SK-N-SH treated with all-trans-retinoic acid at 6 μM for 48 hours (cell line): ENCODE results near the gene E2F2.

Experiments
- ATAC-seq: fragments of 200-7000 bp; cut with Tn5 transposase; 3 replicates; pipeline ENCODE4 v1.9.1; 2020; ENCODE audit warnings: mild to moderate bottlenecking, moderate library complexity
- ARNTL ChIP-seq: fragments of 450-650 bp; formaldehyde crosslinking; IDR thresholded peaks from 2 replicates; pipeline ENCODE4 v1.5.0; 2020; ENCODE audit warnings: low read depth, mild to moderate bottlenecking, moderate library complexity, borderline replicate concordance
- BACH2 ChIP-seq: fragments of 250-450 bp; sonication (Bioruptor Pico); IDR thresholded peaks from 2 replicates; pipeline ENCODE4 v1.9.0; 2021; ENCODE audit warnings: mild to moderate bottlenecking, borderline replicate concordance
- ESRRG ChIP-seq: fragments of 250-450 bp; sonication (Bioruptor Pico); IDR thresholded peaks from 2 replicates; pipeline ENCODE4 v1.6.1; 2021; ENCODE audit warnings: mild to moderate bottlenecking
- GLIS3 ChIP-seq: fragments of 250-450 bp; sonication (Bioruptor Pico); IDR thresholded peaks from 2 replicates; pipeline ENCODE4 v1.5.0; 2020; ENCODE audit warnings: mild to moderate bottlenecking, moderate library complexity
- ISL1 ChIP-seq: fragments of 250-450 bp; sonication (Bioruptor Pico); IDR thresholded peaks from 2 replicates; pipeline ENCODE4 v2.1.2; 2022; ENCODE audit warnings: mild to moderate bottlenecking, moderate library complexity
- OSR1 ChIP-seq: fragments of 250-450 bp; sonication (Bioruptor Pico); IDR thresholded peaks from 2 replicates; pipeline ENCODE4 v1.8.0; 2022; ENCODE audit warnings: moderate library complexity, mild to moderate bottlenecking, inconsistent platforms
- POU6F1 ChIP-seq: fragments of 250-450 bp; sonication (Bioruptor Pico); IDR thresholded peaks from 2 replicates; pipeline ENCODE4 v1.8.0; 2021; ENCODE audit warnings: low read depth, mild to moderate bottlenecking, moderate library complexity, borderline replicate concordance
- PPARA ChIP-seq: fragments of 250-450 bp; sonication (Bioruptor Pico); IDR thresholded peaks from 2 replicates; pipeline ENCODE4 v1.5.0; 2020; ENCODE audit warnings: mild to moderate bottlenecking, borderline replicate concordance
- RARB ChIP-seq: fragments of 250-450 bp; sonication (Bioruptor Pico); IDR thresholded peaks from 2 replicates; pipeline ENCODE4 v1.8.0; 2021; ENCODE audit warnings: mild to moderate bottlenecking, moderate library complexity
- SNAI2 ChIP-seq: fragments of 250-450 bp; sonication (Bioruptor Pico); IDR thresholded peaks from 2 replicates; pipeline ENCODE4 v1.5.0; 2020; ENCODE audit warnings: mild to moderate bottlenecking, moderate library complexity
- TCF4 ChIP-seq: fragments of 250-450 bp; sonication (Bioruptor Pico); IDR thresholded peaks from 2 replicates; pipeline ENCODE4 v1.8.0; 2021; ENCODE audit warnings: mild to moderate bottlenecking, moderate library complexity, borderline replicate concordance
- TOX ChIP-seq: fragments of 250-450 bp; sonication (Bioruptor Pico); IDR thresholded peaks from 2 replicates; pipeline ENCODE4 v1.8.0; 2021; ENCODE audit warnings: mild to moderate bottlenecking, moderate library complexity, borderline replicate concordance
- ZC3H10 ChIP-seq: fragments of 250-450 bp; sonication (Bioruptor Pico); IDR thresholded peaks from 2 replicates; pipeline ENCODE4 v1.5.1; 2021; ENCODE audit warnings: mild to moderate bottlenecking, moderate library complexity
- ZFP3 ChIP-seq: fragments of 250-450 bp; sonication (Bioruptor Pico); IDR thresholded peaks from 2 replicates; pipeline ENCODE4 v1.5.0; 2020; ENCODE audit warnings: mild to moderate bottlenecking, moderate library complexity
- ZFP30 ChIP-seq: fragments of 450-650 bp; formaldehyde crosslinking; IDR thresholded peaks from 2 replicates; pipeline ENCODE4 v1.5.0; 2022; ENCODE audit warnings: mild to moderate bottlenecking, moderate library complexity
- ZNF565 ChIP-seq: fragments of 450-650 bp; formaldehyde crosslinking; conservative IDR thresholded peaks from 2 replicates; pipeline ENCODE4 v1.5.0; 2020; ENCODE audit warnings: low read depth, mild to moderate bottlenecking, moderate library complexity
- ZNF70 ChIP-seq: fragments of 450-650 bp; formaldehyde crosslinking; IDR thresholded peaks from 2 replicates; pipeline ENCODE4 v1.5.0; 2020; ENCODE audit warnings: mild to moderate bottlenecking, moderate library complexity
- ZNF8 ChIP-seq: fragments of 450-650 bp; formaldehyde crosslinking; IDR thresholded peaks from 2 replicates; pipeline ENCODE4 v1.5.0; 2020; ENCODE audit warnings: mild to moderate bottlenecking, moderate library complexity
- TF ChIP-seq, protein P1 (sequence below): fragments of 250-450 bp; sonication (Bioruptor Pico); IDR thresholded peaks from 2 replicates; pipeline ENCODE4 v1.5.1; 2021; ENCODE audit warnings: mild to moderate bottlenecking, moderate library complexity
- TF ChIP-seq, protein P2 (sequence below): fragments of 250-450 bp; sonication (Bioruptor Pico); IDR thresholded peaks from 2 replicates; pipeline ENCODE4 v1.8.0; 2020; ENCODE audit warnings: mild to moderate bottlenecking, moderate library complexity, borderline replicate concordance
- TF ChIP-seq, protein P3 (sequence below): fragments of 250-450 bp; sonication (Bioruptor Pico); IDR thresholded peaks from 2 replicates; pipeline ENCODE4 v1.5.0; 2020; ENCODE audit warnings: mild to moderate bottlenecking, moderate library complexity

The E2F2 gene

DNA sequence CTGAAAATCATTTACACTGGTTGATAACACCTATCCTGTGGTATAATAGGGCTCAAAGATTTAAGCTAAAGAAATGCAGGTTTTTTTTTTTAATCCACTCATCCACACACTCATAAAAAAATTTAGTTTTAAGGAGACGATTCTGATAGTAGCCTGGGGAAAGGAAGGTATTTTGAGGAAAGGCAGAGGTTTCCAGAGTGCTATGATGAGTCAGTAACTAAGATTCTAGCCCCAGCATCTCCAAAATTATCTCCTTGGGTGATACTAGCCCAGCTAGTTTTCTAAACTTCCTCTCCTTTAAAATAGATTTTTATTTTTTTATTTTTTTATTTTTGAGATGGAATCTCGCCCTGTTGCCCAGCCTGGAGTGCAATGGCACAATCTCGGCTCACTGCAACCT, 67.7 kb downstream of the E2F2 start (continued):
- TF ChIP-seq ZFP3 (CRISPR knock-in tag) (no peak), ZNF8 (CRISPR knock-in tag) (no peak), ISL1 (no peak), BACH2 (CRISPR knock-in tag) (no peak)

- TF ChIP-seq ZNF70 (CRISPR knock-in tag): no peak
- no peak for TF ChIP-seq OSR1
- no peak for TF ChIP-seq ZNF8 (CRISPR knock-in tag)
- ATAC-seq: no peak
Observed at GRCh38 chr1:23462766-23463165, 68.3 kb downstream of the E2F2 start.

DNA sequence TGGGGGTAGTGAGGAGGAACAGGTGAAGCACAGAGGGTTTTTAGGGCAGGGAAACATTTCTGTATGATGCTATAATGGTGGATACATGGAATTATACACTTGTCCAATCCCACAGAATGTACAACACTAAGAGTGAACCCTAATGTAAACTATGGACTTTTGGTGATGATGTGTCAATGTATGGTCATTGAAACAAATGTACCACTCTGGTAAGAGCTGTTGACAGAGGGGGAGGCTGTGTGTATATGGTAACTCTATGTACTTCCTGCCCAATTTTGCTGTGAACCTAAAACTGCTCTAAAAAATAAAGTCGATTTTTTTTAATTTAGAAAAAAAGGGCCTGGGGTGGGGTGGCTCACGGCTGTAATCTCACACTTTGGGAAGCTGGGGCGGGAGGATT, 70.0 kb downstream of the E2F2 start:
- TF ChIP-seq PPARA (CRISPR knock-in tag): no peak
- TF ChIP-seq, protein P1, sequence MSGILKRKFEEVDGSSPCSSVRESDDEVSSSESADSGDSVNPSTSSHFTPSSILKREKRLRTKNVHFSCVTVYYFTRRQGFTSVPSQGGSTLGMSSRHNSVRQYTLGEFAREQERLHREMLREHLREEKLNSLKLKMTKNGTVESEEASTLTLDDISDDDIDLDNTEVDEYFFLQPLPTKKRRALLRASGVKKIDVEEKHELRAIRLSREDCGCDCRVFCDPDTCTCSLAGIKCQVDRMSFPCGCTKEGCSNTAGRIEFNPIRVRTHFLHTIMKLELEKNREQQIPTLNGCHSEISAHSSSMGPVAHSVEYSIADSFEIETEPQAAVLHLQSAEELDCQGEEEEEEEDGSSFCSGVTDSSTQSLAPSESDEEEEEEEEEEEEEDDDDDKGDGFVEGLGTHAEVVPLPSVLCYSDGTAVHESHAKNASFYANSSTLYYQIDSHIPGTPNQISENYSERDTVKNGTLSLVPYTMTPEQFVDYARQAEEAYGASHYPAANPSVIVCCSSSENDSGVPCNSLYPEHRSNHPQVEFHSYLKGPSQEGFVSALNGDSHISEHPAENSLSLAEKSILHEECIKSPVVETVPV (CRISPR knock-in tag): no peak
- TF ChIP-seq RARB (CRISPR knock-in tag): no peak
- no peak for TF ChIP-seq ARNTL (CRISPR knock-in tag)
- no peak for TF ChIP-seq ISL1
- no peak for TF ChIP-seq SNAI2 (CRISPR knock-in tag)
- TF ChIP-seq GLIS3 (CRISPR knock-in tag): no peak
- no peak for TF ChIP-seq ZNF70 (CRISPR knock-in tag)
- TF ChIP-seq BACH2 (CRISPR knock-in tag): no peak
- no peak for TF ChIP-seq TOX (CRISPR knock-in tag)
- TF ChIP-seq ZC3H10 (CRISPR knock-in tag): no peak
- no peak for ATAC-seq

DNA sequence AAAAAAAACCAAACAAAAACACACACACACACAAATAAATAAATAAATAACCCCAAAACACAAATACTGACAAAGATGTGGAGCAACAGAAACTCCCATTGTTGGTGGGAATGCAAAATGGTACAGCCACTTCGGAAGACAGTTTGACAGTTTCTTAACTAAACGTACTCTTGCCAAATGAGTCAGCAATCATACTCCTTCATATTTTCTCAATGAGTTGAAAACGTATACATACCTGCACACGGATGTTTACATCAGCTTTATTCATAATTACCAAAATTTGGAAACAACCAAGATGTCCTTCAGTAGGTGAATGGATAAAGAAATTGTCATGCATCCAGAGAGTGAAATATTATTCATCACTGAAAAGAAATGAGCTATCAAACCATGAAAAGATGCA, 70.5 kb downstream of the E2F2 start:
- no peak for ATAC-seq
- TF ChIP-seq RARB (CRISPR knock-in tag) (no peak), ZNF8 (CRISPR knock-in tag) (no peak), POU6F1 (CRISPR knock-in tag) (no peak), ESRRG (CRISPR knock-in tag) (no peak), GLIS3 (CRISPR knock-in tag) (no peak), ARNTL (CRISPR knock-in tag) (no peak), TCF4 (CRISPR knock-in tag) (no peak), ZNF565 (CRISPR knock-in tag) (no peak), ZFP30 (CRISPR knock-in tag) (no peak)
- TF ChIP-seq, protein P2, sequence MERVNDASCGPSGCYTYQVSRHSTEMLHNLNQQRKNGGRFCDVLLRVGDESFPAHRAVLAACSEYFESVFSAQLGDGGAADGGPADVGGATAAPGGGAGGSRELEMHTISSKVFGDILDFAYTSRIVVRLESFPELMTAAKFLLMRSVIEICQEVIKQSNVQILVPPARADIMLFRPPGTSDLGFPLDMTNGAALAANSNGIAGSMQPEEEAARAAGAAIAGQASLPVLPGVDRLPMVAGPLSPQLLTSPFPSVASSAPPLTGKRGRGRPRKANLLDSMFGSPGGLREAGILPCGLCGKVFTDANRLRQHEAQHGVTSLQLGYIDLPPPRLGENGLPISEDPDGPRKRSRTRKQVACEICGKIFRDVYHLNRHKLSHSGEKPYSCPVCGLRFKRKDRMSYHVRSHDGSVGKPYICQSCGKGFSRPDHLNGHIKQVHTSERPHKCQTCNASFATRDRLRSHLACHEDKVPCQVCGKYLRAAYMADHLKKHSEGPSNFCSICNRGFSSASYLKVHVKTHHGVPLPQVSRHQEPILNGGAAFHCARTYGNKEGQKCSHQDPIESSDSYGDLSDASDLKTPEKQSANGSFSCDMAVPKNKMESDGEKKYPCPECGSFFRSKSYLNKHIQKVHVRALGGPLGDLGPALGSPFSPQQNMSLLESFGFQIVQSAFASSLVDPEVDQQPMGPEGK: no peak
- TF ChIP-seq, protein P3, sequence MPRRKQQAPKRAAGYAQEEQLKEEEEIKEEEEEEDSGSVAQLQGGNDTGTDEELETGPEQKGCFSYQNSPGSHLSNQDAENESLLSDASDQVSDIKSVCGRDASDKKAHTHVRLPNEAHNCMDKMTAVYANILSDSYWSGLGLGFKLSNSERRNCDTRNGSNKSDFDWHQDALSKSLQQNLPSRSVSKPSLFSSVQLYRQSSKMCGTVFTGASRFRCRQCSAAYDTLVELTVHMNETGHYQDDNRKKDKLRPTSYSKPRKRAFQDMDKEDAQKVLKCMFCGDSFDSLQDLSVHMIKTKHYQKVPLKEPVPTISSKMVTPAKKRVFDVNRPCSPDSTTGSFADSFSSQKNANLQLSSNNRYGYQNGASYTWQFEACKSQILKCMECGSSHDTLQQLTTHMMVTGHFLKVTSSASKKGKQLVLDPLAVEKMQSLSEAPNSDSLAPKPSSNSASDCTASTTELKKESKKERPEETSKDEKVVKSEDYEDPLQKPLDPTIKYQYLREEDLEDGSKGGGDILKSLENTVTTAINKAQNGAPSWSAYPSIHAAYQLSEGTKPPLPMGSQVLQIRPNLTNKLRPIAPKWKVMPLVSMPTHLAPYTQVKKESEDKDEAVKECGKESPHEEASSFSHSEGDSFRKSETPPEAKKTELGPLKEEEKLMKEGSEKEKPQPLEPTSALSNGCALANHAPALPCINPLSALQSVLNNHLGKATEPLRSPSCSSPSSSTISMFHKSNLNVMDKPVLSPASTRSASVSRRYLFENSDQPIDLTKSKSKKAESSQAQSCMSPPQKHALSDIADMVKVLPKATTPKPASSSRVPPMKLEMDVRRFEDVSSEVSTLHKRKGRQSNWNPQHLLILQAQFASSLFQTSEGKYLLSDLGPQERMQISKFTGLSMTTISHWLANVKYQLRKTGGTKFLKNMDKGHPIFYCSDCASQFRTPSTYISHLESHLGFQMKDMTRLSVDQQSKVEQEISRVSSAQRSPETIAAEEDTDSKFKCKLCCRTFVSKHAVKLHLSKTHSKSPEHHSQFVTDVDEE (CRISPR knock-in tag): no peak
- TF ChIP-seq, protein P1 (CRISPR knock-in tag): no peak
